Measurements from ENCODE around the gene TRIO.
"Not testable (repeated sequence)": the region's sequence is repeated elsewhere in the genome, so short reads cannot be mapped to it uniquely, and the experiment has no call there.

TRIO gene

GRCh38 chr5:14545308-14545707 is 402.2 kb downstream of the TRIO start:
- no peak for DNase-seq (ENCODE audit: low read depth, low spot score)

DNA sequence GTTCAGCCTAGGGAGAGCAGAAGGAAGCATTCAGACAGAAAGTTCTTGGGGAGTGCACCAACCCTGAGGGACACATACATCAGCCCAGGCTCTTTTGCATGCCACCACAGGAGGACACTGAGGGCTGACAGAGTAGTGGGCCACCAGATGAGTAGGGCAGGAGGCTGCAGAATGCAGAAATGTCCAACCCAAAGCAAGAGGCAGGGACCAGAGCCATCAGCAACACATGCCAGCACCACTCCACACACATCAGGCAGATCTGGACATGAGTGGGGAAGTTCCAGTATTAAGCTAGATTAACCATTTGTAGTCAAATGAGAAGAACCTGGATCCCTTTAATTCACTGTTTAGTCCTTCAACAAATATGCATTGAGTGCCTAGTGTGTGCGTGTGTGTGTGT is 402.7 kb downstream of the TRIO start:
- no peak for DNase-seq (ENCODE audit: low read depth, low spot score)

GRCh38 chr5:14547666-14548065 is 404.5 kb downstream of the TRIO start:
- DNase-seq (ENCODE audit: low read depth, low spot score), result no peak

GRCh38 chr5:14551211-14551610 is 408.1 kb downstream of the TRIO start:
- no peak for DNase-seq (ENCODE audit: low read depth, low spot score)

DNA sequence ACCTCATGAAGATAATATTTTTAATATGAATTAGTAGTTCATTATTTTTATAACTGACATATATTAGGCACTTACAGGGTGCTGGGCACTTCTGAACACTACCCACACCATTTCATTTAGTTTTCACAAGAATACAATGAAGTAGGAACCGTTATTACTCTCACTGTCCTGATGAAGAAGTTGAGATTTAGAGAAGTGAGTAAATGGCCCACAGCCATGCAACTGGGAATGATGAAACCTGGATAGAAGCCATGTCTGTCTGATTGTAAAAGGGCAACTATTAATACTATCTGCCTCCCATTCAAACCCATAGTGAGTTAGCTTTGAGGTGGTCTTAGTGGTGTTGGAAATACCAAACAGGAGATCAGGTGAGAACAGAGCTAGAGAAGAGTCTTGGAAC is 408.9 kb downstream of the TRIO start:
- no peak for DNase-seq (ENCODE audit: low read depth, low spot score)

DNA sequence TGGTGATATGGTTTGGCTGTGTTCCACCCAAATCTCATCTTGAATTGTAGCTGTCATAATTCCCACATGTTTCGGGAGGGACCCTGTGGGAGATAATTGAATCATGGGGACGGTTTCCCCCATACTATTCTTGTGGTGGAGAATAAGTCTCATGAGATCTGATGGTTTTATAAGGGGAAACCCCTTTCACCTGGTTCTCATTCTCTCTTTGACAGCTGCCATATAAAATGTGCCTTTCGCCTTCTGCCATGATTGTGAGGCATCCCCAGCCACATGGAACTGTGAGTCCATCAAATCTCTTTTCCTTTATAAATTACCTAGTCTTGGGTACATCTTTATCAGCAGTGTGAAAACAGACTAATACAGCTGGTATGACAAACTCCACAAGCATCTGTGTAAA is 411.1 kb downstream of the TRIO start:
- not testable (repeated sequence) for DNase-seq (ENCODE audit: low read depth, low spot score)

DNA sequence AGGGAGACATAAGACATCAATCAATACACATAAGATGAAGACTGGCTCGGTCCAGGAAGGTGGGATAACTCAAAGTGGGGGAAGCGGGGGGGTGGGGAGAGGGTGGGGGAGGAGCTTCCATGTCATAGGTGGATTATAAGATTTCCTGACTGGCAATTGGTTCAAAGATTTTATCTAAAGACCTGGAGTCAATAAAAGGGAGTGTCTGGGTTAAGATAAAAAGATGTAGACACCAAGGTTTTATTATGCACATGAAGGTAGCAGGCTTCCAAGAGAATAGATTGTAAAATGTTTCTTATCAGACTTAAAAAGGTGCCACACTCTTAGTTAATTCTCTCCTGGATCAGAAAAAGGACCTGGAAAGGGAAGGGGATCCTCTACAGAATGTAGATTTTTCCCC is 412.9 kb downstream of the TRIO start:
- DNase-seq (ENCODE audit: low read depth, low spot score), result no peak

- DNase-seq (ENCODE audit: low read depth, low spot score), result no peak
These were observed 414.1 kb downstream of the TRIO start for GRCh38 chr5:14557203-14557770.

- no peak for DNase-seq (ENCODE audit: low read depth, low spot score)
These were observed 414.8 kb downstream of the TRIO start for GRCh38 chr5:14557791-14558415.
